ENCODE data around the gene AGAP3.

AGAP3 gene

DNA sequence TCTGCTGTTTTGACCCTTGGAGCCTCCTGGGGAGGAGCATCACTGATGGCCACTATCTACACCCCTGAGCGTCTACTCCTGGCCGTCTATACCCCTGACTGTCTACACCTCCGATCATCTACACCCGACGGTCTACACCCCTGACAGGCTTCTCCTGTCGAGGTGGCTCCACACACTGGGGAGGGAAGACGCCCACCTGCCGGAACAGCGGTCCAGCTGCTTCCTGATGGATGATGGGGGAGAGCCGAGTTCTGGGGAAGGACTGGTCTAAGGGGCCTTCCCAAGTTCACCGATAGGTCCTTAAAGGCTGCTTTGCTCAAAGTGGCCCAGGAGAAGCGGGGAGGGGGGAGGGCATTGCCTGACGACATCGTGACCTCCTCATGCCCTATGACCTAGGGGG is 41.9 kb downstream of the AGAP3 start:
- DNase-seq (ENCODE audit: insufficient read length, low spot score) (no peak), FAIRE-seq (no peak)
- TF ChIP-seq, protein P1, sequence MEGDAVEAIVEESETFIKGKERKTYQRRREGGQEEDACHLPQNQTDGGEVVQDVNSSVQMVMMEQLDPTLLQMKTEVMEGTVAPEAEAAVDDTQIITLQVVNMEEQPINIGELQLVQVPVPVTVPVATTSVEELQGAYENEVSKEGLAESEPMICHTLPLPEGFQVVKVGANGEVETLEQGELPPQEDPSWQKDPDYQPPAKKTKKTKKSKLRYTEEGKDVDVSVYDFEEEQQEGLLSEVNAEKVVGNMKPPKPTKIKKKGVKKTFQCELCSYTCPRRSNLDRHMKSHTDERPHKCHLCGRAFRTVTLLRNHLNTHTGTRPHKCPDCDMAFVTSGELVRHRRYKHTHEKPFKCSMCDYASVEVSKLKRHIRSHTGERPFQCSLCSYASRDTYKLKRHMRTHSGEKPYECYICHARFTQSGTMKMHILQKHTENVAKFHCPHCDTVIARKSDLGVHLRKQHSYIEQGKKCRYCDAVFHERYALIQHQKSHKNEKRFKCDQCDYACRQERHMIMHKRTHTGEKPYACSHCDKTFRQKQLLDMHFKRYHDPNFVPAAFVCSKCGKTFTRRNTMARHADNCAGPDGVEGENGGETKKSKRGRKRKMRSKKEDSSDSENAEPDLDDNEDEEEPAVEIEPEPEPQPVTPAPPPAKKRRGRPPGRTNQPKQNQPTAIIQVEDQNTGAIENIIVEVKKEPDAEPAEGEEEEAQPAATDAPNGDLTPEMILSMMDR (IDR thresholded peaks at IDR 0.05; ENCODE audit: insufficient read depth, missing control alignments) = no peak

DNA sequence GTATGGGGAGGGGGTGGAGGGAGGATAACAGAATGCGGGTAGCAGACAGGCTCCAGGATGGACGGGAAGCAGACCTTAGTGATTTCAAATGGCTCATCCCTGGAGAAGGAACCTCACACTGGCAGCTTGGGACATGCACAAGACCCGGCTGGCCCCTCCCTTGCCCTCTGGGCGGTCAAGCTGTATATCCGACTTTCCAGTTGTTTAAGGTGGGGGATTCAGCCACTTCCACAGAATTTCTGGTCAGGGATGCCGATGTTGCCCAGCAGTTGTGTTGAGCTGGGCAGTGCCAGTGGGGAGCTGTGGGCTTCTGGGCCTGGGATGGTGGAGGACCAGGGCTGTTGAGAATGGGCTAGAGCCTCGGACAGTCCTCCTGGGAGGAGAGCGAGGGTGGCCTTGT is 42.4 kb downstream of the AGAP3 start:
- TF ChIP-seq, protein P1 (IDR thresholded peaks at IDR 0.05; ENCODE audit: insufficient read depth, missing control alignments) = no peak
- FAIRE-seq = no peak
- DNase-seq (ENCODE audit: insufficient read length, low spot score) = no peak

DNA sequence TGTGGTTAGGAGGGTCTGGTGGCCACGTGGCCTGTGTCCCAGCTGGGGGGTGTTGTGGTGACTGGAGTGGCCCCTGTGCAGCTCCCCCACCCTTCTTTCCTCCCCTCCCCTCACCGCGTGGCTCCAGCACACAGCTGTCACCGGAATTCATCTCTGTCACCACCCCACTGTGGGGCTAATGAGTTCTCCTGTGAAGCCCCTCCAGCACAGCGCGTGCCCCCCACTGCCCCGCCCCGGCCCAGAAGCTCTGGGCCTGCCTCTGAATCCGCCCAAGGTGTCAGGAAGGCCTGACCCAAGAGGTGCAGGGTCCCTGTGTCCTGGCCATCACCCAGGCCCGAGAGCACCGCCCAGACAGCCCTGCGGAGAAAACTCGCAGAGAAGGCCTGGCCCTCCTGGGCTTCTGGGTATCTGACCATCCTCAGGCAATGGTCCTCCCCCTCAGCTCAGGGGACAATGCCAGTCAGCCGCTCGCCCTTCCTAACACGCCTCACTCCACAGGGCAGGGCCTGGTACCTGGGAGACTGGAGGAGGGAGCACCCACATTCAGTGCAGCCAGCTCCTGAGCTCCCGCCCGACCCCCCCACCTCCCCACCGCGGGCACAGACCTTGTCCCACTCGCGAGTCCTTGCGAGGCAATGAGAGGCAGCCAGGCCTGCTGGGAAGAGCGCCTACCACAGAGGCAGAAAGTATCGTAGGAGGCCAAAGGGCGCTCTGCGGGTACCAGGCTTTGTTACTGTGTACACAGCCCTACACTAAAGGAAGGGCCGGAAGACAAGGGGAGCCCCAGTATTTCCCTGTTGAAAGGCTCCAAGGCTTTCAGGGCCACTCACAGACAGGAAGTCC is 43.1 kb downstream of the AGAP3 start:
- no peak for DNase-seq (ENCODE audit: insufficient read length, low spot score)
- TF ChIP-seq, protein P1 (IDR thresholded peaks at IDR 0.05; ENCODE audit: insufficient read depth, missing control alignments) = no peak
- no peak for FAIRE-seq

DNA sequence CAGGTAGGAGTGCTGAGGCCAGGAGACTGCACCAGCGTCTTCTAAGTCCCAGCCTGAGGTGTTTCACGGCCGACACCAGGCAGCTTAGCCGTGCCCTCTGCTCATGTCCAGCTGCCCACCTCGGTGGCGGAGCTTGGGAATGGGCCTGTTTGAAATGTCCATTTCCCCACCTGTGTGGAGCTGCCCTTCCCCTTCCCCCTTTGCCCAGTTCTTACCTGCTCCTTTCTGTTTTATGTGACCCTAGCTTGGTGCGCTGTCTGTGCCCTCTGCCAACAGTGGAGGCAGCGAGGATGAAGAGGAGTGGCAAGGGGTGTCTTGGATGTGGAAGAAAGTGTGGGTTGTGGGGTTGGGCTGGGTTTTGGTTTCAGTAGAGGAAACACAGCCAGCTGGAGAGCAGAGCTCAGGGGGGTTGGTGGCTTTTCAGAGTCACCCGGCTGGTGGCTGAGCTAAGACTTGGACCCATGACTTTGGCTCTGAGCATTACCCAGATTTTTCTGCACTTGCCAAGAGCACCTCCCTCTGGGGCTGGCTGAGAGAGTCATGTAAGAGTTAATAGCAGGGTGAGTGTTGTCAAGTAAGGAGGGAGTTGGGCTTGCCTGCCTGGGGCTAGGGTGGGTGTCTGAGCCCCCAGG is 43.8 kb downstream of the AGAP3 start:
- FAIRE-seq (no peak), DNase-seq (ENCODE audit: insufficient read length, low spot score) (no peak)
- TF ChIP-seq, protein P1 (IDR thresholded peaks at IDR 0.05; ENCODE audit: insufficient read depth, missing control alignments) = no peak

DNA sequence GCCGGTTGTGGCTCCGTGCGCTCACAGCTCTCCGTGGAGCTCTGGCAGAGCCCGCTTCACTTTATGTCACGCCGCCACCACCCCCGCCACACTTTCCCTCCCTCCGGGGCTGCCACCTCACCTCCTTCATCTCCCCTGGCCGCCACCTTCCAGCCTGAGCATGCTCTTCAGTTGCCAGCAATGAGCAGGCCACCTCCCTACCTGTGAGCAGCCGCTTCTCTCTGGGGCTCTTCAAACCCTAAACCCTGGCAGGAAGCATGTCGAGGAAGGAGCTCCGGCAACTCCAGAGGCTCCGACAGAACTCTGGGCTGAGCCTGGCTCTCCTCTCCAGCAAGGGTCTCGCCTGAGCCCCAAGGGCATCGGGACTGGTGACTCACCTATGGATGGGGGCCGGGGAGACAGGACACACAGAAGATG is 44.5 kb downstream of the AGAP3 start:
- FAIRE-seq (no peak), DNase-seq (ENCODE audit: insufficient read length, low spot score) (no peak)
- TF ChIP-seq, protein P1 (IDR thresholded peaks at IDR 0.05; ENCODE audit: insufficient read depth, missing control alignments) = no peak

DNA sequence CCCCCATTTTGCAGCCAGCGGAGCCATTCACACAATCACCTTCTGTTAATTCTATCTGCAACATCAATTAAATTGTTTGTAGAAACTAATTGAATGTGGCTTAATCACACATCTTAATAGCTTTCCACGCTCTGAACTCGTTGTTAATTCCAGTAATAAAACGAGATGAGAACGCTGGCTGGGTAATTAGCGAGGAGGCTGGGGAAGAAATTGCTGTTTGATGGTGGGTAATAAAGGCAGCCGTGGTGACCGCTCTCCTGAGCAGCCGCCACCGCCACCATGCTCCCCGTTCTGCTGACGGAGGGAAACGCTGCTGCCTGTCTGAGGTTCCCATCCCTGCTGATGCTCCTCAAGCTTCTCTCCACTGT is 44.9 kb downstream of the AGAP3 start:
- TF ChIP-seq, protein P1 (IDR thresholded peaks at IDR 0.05; ENCODE audit: insufficient read depth, missing control alignments) = no peak
- no peak for FAIRE-seq
- no peak for DNase-seq (ENCODE audit: insufficient read length, low spot score)

Measured in D721Med (cell line).